ENCODE results near the gene POU2AF3. TPM values are rescaled to one million over a fixed set of nuclear protein-coding genes. Genes with fewer than 3 reads are reported as not detected.

Gene POU2AF3
- total and polyA plus RNA-seq, 12 donors = 0.18 to 2.0 (median 0.35) TPM; not detected in 4

DNA sequence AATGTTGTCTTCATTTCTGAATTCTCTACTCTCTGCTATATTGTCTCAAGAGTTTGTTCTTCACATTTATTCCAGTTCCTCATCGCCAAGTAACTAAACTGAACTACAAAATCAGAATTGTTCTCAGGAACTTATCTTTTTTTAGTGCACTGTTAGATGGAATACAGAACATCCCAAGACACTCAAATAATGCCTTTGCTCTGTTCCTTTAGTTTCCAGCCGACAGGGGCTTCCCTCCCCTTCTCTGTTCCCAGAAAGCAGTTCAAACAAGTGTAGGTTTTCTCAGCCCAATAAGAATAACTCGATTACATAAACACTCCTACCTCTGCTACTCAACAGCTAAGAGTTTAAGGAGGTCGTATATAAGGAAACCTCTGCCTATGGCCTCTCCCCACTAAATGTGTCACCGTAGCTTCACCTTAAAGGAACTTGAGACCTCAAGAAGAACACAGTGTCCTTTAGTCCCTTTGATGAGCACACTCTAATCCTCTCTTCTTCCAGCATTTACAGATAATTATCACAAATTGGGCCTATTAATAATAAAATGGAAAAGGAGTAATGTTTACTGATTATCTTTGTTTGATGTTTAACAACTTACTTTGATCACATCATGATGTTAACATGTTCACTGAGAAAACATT lies 6.9 kb downstream of the POU2AF3 start:
- Histone ChIP-seq H3K9me3 (no peaks in the 10 kb centered on the region), H3K4me3 (no peak overlapping the region), H3K36me3 (no peaks in the 10 kb centered on the region), H3K27me3 (peaks cover 0 to 40% (median 6%) of the 10 kb centered on the region in 7 donors), H3K27ac (no peak overlapping the region), H3K4me1 (no peaks in the 10 kb centered on the region)
- intact Hi-C loops (cut with DNase I) = no loop called here
- WGBS, 2 donors = 81% methylated on average over 5 of the region's 5 CpGs
- ATAC-seq (no peak), DNase-seq (no peak)
- TF ChIP-seq, protein P1, sequence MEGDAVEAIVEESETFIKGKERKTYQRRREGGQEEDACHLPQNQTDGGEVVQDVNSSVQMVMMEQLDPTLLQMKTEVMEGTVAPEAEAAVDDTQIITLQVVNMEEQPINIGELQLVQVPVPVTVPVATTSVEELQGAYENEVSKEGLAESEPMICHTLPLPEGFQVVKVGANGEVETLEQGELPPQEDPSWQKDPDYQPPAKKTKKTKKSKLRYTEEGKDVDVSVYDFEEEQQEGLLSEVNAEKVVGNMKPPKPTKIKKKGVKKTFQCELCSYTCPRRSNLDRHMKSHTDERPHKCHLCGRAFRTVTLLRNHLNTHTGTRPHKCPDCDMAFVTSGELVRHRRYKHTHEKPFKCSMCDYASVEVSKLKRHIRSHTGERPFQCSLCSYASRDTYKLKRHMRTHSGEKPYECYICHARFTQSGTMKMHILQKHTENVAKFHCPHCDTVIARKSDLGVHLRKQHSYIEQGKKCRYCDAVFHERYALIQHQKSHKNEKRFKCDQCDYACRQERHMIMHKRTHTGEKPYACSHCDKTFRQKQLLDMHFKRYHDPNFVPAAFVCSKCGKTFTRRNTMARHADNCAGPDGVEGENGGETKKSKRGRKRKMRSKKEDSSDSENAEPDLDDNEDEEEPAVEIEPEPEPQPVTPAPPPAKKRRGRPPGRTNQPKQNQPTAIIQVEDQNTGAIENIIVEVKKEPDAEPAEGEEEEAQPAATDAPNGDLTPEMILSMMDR (IDR thresholded peaks at IDR 0.05) = no peak

DNA sequence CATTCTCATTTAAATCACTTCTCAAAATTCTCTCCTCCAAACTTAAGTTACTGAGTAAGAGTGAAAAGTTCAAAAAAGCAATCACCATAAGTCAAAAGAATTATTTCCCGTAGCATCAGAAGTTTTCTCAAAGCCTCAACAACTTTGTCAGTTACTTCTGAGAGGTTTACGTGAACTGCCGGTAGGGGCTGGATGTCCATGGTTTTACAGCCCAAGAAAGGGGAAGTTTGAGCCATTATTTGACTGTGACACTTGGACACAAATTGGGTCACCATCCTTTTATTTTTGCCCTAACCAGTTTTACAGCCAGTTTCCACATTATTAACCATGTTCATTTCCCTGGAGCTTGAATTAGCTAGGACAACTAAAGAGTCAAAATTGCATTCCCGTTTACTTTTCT lies 7.5 kb downstream of the POU2AF3 start:
- TF ChIP-seq, protein P1 (IDR thresholded peaks at IDR 0.05) = no peak
- H3K27me3 ChIP-seq = peaks cover 0 to 36% (median 6%) of the 10 kb centered on the region in 7 donors
- ATAC-seq = no peak
- no peak for DNase-seq
- H3K4me3 ChIP-seq = no peak overlapping the region
- no peaks in the 10 kb centered on the region for H3K36me3 ChIP-seq
- no peaks in the 10 kb centered on the region for H3K4me1 ChIP-seq
- H3K9me3 ChIP-seq = no peaks in the 10 kb centered on the region
- no peak overlapping the region for H3K27ac ChIP-seq
- intact Hi-C loops (cut with DNase I) = no loop called here
- WGBS, 2 donors = 93 to 94% methylated on average over 4 of the region's 4 CpGs

DNA sequence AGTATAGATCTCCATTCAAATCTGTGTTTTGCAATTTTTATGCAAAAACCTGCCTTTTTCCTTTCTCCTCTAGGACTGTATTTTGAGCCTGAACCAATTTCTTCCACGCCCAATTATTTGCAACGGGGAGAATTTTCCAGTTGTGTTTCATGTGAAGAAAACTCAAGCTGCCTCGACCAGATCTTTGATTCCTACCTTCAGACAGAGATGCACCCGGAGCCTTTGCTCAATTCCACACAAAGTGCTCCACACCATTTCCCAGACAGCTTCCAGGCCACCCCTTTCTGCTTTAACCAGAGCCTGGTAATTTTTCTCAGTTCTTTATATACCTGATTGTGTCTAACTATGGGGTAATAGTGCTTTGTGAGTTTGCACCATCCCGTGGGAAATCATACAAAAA lies 8.0 kb downstream of the POU2AF3 start:
- TF ChIP-seq, protein P1 (IDR thresholded peaks at IDR 0.05) = no peak
- DNase-seq = no peak
- intact Hi-C loops (cut with DNase I) = no loop called here

DNA sequence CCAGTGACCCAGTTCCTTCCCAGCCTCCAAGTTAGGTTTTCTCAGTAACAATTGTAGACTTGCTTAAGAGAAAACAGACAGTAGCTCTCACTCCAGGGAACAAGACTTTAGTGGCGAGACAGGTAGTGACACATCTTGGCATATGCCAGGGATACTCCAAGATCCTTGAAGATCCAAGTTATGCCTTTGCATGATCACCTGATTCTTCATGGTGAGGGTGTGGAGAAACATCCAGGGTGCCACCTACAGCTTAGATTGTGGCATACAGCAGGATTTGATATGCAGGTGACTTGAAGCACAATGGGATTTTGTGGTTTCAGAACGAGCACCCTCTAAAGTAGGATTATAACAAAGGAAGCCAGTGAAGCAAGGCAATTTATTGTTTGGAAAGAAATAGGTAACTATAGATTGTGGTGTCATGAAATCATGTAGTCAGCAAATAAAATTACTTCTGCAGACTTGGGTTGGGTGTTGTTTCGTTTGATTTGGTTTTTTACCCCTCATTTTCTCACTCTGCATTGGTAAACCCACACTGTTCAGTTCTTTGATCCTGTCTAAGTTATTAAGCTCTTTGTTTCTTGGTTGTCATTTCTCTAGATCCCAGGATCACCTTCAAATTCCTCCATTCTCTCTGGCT lies 9.2 kb downstream of the POU2AF3 start:
- DNase-seq = no peak
- ATAC-seq = no peak
- TF ChIP-seq, protein P1 (IDR thresholded peaks at IDR 0.05) = no peak
- Histone ChIP-seq H3K27ac (no peak overlapping the region), H3K4me1 (no peaks in the 10 kb centered on the region), H3K4me3 (no peak overlapping the region), H3K36me3 (no peaks in the 10 kb centered on the region), H3K27me3 (peaks cover 0 to 31% (median 5%) of the 10 kb centered on the region in 7 donors), H3K9me3 (no peaks in the 10 kb centered on the region)
- intact Hi-C loops (cut with DNase I) = no loop called here
- WGBS, 2 donors = 83 to 85% methylated on average over 3 of the region's 3 CpGs

More for the DNA sequence above, 8.0 kb downstream of the POU2AF3 start:
- Histone ChIP-seq H3K4me1 (no peaks in the 10 kb centered on the region), H3K36me3 (no peaks in the 10 kb centered on the region), H3K27me3 (peaks cover 0 to 36% (median 6%) of the 10 kb centered on the region in 7 donors), H3K9me3 (no peaks in the 10 kb centered on the region), H3K27ac (no peak overlapping the region), H3K4me3 (no peak overlapping the region)
- no peak for ATAC-seq
- WGBS, 2 donors = 81 to 85% methylated on average over 5 of the region's 5 CpGs

Data from heart right ventricle (tissue), 16 donors.